PC-9 (cell line): ENCODE data around the gene NFIX. TPM values are rescaled to one million over a fixed set of nuclear protein-coding genes. Genes with fewer than 3 reads are reported as not detected.

Source experiments
- BruUV-seq: library from RNA; stranded (reverse); fragments of 400-500 nt; replicated peaks from 2 replicates; lab custom pipeline; 2021; lab: Mats Ljungman, UMichigan
- CTCF ChIA-PET: fragments of 300-600 bp; sonication (Branson Sonifier 250); formaldehyde crosslinking; loops from one replicate; lab custom pipeline; 2022; ENCODE audit warnings: antibody characterized with exemption; lab: Charles Lee
- POLR2A ChIA-PET: fragments of 300-600 bp; sonication (Branson Sonifier 250); formaldehyde crosslinking; loops from one replicate; lab custom pipeline; 2022; ENCODE audit warnings: antibody characterized with exemption; ENCODE audit not compliant: unreplicated experiment; lab: Charles Lee
- DNase-seq, 2 experiments: peaks; one replicate each; pipeline versions ENCODE4 v3.0.0 to v3.0.0-alpha.2; 2015 to 2022; ENCODE audit warnings: mixed read lengths in 1 of 2
- H2AFZ ChIP-seq: fragments of 200-600 bp; sonication (generic); 2 replicates; pipeline ENCODE4 v1.8.1; 2017; ENCODE audit warnings: antibody characterized with exemption
- H3F3A ChIP-seq: fragments of 200-600 bp; sonication (generic); 2 replicates; pipeline ENCODE4 v1.8.1; 2017; ENCODE audit warnings: antibody characterized with exemption, mild to moderate bottlenecking, low read depth; ENCODE audit not compliant: insufficient read depth
- H3K27ac ChIP-seq: fragments of 200-600 bp; sonication (generic); 2 replicates; pipeline ENCODE4 v1.6.1; 2016; ENCODE audit warnings: mixed run types
- H3K27me3 ChIP-seq: fragments of 200-600 bp; sonication (generic); 2 replicates; pipeline ENCODE4 v1.6.1; 2016; ENCODE audit warnings: low read depth, mixed run types; ENCODE audit not compliant: insufficient read depth
- H3K36me3 ChIP-seq: fragments of 200-600 bp; sonication (generic); 2 replicates; pipeline ENCODE4 v1.6.1; 2016; ENCODE audit warnings: low read depth, mixed run types
- H3K4me1 ChIP-seq: fragments of 200-600 bp; sonication (generic); replicated peaks from 2 replicates; pipeline ENCODE4 v1.6.1; 2016; ENCODE audit warnings: mixed run types; ENCODE audit not compliant: insufficient read depth
- H3K4me2 ChIP-seq: fragments of 200-600 bp; sonication (generic); 2 replicates; pipeline ENCODE4 v1.6.1; 2017; ENCODE audit warnings: mixed run types
- H3K4me3 ChIP-seq: fragments of 200-600 bp; sonication (generic); 2 replicates; pipeline ENCODE4 v1.6.1; 2016; ENCODE audit warnings: mixed run types
- H3K79me2 ChIP-seq: fragments of 200-600 bp; sonication (generic); 2 replicates; pipeline ENCODE4 v1.6.1; 2017; ENCODE audit warnings: low read depth, mixed run types
- H3K9me2 ChIP-seq: fragments of 200-600 bp; sonication (generic); 2 replicates; pipeline ENCODE4 v1.8.1; 2017; ENCODE audit warnings: mild to moderate bottlenecking; ENCODE audit not compliant: insufficient read depth
- H3K9me3 ChIP-seq: fragments of 200-600 bp; sonication (generic); 2 replicates; pipeline ENCODE4 v1.8.1; 2016; ENCODE audit warnings: low read depth; ENCODE audit not compliant: insufficient read depth
- H4K20me1 ChIP-seq: fragments of 200-600 bp; sonication (generic); 2 replicates; pipeline ENCODE4 v1.8.1; 2017; ENCODE audit not compliant: insufficient read depth
- CTCF ChIP-seq: fragments of 200-600 bp; sonication (generic); conservative IDR thresholded peaks from 2 replicates; pipeline ENCODE4 v1.6.1; 2017; ENCODE audit warnings: mixed run types, antibody characterized with exemption, mild to moderate bottlenecking, moderate library complexity
- EZH2 ChIP-seq: fragments of 200-600 bp; sonication (generic); IDR thresholded peaks from 2 replicates; pipeline ENCODE4 v1.8.0; 2017; ENCODE audit warnings: antibody characterized with exemption, low read depth
- intact Hi-C: fragments of 100-400 bp; cut with micrococcal nuclease; formaldehyde crosslinking; loops from one replicate; pipeline ENCODE4 v1.10.0; 2022; ENCODE audit not compliant: unreplicated experiment
- total RNA-seq: library from RNA; stranded (reverse); gene quantifications from 2 replicates; pipeline ENCODE4 v1.2.3, GENCODE V29; 2021

Gene NFIX
- total RNA-seq, 1 experiment from 2014 or later, result 24.2 TPM

GRCh38 chr19:13134626-13135025, 139.4 kb downstream of the NFIX start:
- TF ChIP-seq EZH2, result no peak
- no peak for TF ChIP-seq CTCF
- peaks cover 52% of the 10 kb centered on the region for H3K79me2 ChIP-seq
- H2AFZ ChIP-seq, result no peak overlapping the region
- DNase-seq, result no peak
- no peaks in the 10 kb centered on the region for H3K27me3 ChIP-seq
- H3K4me2 ChIP-seq, result no peak overlapping the region
- no TSS peak for BruUV-seq
- H3F3A ChIP-seq, result peaks cover 46% of the 10 kb centered on the region; the same call in 1 of the 2 replicates
- H3K4me1 ChIP-seq, result peaks cover 10% of the 10 kb centered on the region
- ChIA-PET POLR2A (no interaction called here), CTCF (no interaction called here)
- H4K20me1 ChIP-seq, result peaks cover 68% of the 10 kb centered on the region
- H3K27ac ChIP-seq, result no peak overlapping the region
- H3K9me3 ChIP-seq, result no peaks in the 10 kb centered on the region
- intact Hi-C loops, result no loop called here
- H3K9me2 ChIP-seq, result no peaks in the 10 kb centered on the region
- H3K4me3 ChIP-seq, result no peak overlapping the region
- H3K36me3 ChIP-seq, result peaks cover 16% of the 10 kb centered on the region

- DNase-seq, result no peak
- Histone ChIP-seq H3K27me3 (no peaks in the 10 kb centered on the region), H3K27ac (no peak overlapping the region), H2AFZ (no peak overlapping the region), H3K9me3 (no peaks in the 10 kb centered on the region), H3K4me1 (peaks cover 10% of the 10 kb centered on the region), H3K4me3 (no peak overlapping the region), H3K4me2 (no peak overlapping the region), H4K20me1 (peaks cover 60% of the 10 kb centered on the region), H3K79me2 (peaks cover 45% of the 10 kb centered on the region), H3F3A (peaks cover 39% of the 10 kb centered on the region; the same call in 1 of the 2 replicates), H3K9me2 (no peaks in the 10 kb centered on the region), H3K36me3 (peaks cover 16% of the 10 kb centered on the region)
- ChIA-PET CTCF (no interaction called here), POLR2A (no interaction called here)
- BruUV-seq, result no TSS peak
- TF ChIP-seq CTCF, result no peak
- TF ChIP-seq EZH2, result no peak
- intact Hi-C loops, result no loop called here
These were observed 140.1 kb downstream of the NFIX start for GRCh38 chr19:13135068-13136062.

GRCh38 chr19:13137290-13137794, 142.1 kb downstream of the NFIX start:
- H3K4me2 ChIP-seq, result no peak overlapping the region
- H3F3A ChIP-seq, result peaks cover 37% of the 10 kb centered on the region
- no peak overlapping the region for H3K27ac ChIP-seq
- H3K9me3 ChIP-seq, result no peaks in the 10 kb centered on the region
- peaks cover 16% of the 10 kb centered on the region for H3K36me3 ChIP-seq
- no peak overlapping the region for H3K4me3 ChIP-seq
- CTCF ChIA-PET, result no interaction called here
- no TSS peak for BruUV-seq
- TF ChIP-seq CTCF (no peak), EZH2 (no peak)
- intact Hi-C loops, result no loop called here
- no peak for DNase-seq
- peaks cover 45% of the 10 kb centered on the region for H4K20me1 ChIP-seq
- H3K27me3 ChIP-seq, result no peaks in the 10 kb centered on the region
- H2AFZ ChIP-seq, result no peak overlapping the region
- H3K79me2 ChIP-seq, result peaks cover 25% of the 10 kb centered on the region
- peaks cover 5% of the 10 kb centered on the region for H3K4me1 ChIP-seq
- no peaks in the 10 kb centered on the region for H3K9me2 ChIP-seq
- POLR2A ChIA-PET, result no interaction called here
